GM12878 (cell line): ENCODE data around the gene GPR17. TPM values are rescaled to one million over a fixed set of nuclear protein-coding genes. Genes with fewer than 3 reads are reported as not detected.

Experiments
- ATAC-seq: fragments of 200-7000 bp; cut with Tn5 transposase; 3 replicates; pipeline ENCODE4 v1.9.1; 2020; ENCODE audit warnings: mild to moderate bottlenecking, moderate library complexity
- BruUV-seq: library from RNA; stranded (reverse); fragments of 400-500 nt; replicated peaks from 2 replicates; lab custom pipeline; 2021; lab: Mats Ljungman, UMichigan
- CTCF ChIA-PET: fragments of 300-600 bp; sonication (Branson Sonifier 250); formaldehyde crosslinking; extraction: SDS; loops from one replicate; lab custom pipeline; 2021; ENCODE audit warnings: inconsistent platforms; lab: Yijun Ruan, JAX
- POLR2A ChIA-PET: fragments of 350-600 bp; formaldehyde crosslinking; extraction: SDS; loops from one replicate; lab custom pipeline; 2021; ENCODE audit warnings: inconsistent platforms; lab: Charles Lee
- RAD21 ChIA-PET: fragments of 300-600 bp; sonication (Branson Sonifier 250); formaldehyde crosslinking; loops from one replicate; lab custom pipeline; 2023; ENCODE audit warnings: antibody characterized with exemption; ENCODE audit not compliant: unreplicated experiment; lab: Charles Lee
- SMC1A ChIA-PET: fragments of 300-600 bp; sonication (Branson Sonifier 250); formaldehyde crosslinking; loops from one replicate; lab custom pipeline; 2023; ENCODE audit not compliant: unreplicated experiment, uncharacterized antibody; lab: Charles Lee
- DNase-seq: peaks from one replicate; pipeline ENCODE4 v3.0.0-alpha.2; 2011; ENCODE audit warnings: low read depth, low spot score
- FAIRE-seq: peaks from 3 replicates; lab custom pipeline; 2011; peaks lifted over from hg19 to GRCh38; lab: Jason Lieb, UNC
- H2AFZ ChIP-seq: 2 replicates; pipeline ENCODE4 v1.6.0; 2011; ENCODE audit warnings: low read depth, low read length, control low read depth; ENCODE audit not compliant: control insufficient read depth
- H3K27ac ChIP-seq: 2 replicates; pipeline ENCODE4 v1.5.1; 2011; ENCODE audit warnings: control low read depth; ENCODE audit not compliant: control insufficient read depth, insufficient read depth
- H3K27me3 ChIP-seq, 2 experiments: replicated peaks in 1 of 2; 2 replicates each; pipeline versions ENCODE4 v1.6.0 to v1.6.1; 2011; ENCODE audit warnings: low read length in 1 of 2; ENCODE audit not compliant: control insufficient read depth in 2 of 2, insufficient read depth in 2 of 2
- H3K36me3 ChIP-seq, 2 experiments: 2 replicates each; pipeline ENCODE4 v1.5.1; 2011; ENCODE audit warnings: low read length in 1 of 2; ENCODE audit not compliant: control insufficient read depth in 2 of 2, insufficient read depth in 2 of 2
- H3K4me1 ChIP-seq: 2 replicates; pipeline ENCODE4 v1.6.1; 2011; ENCODE audit warnings: mild to moderate bottlenecking, low read length, moderate library complexity, mixed read lengths; ENCODE audit not compliant: control insufficient read depth, insufficient read depth
- H3K4me2 ChIP-seq: 2 replicates; pipeline ENCODE4 v1.6.0; 2011; ENCODE audit warnings: control low read depth; ENCODE audit not compliant: control insufficient read depth, insufficient read depth
- H3K4me3 ChIP-seq: fragments of 200-600 bp; sonication (generic); 2 replicates; pipeline ENCODE4 v1.5.1; 2016
- H3K79me2 ChIP-seq: 2 replicates; pipeline ENCODE4 v1.6.0; 2011; ENCODE audit warnings: low read length; ENCODE audit not compliant: control insufficient read depth, insufficient read depth
- H3K9ac ChIP-seq: 2 replicates; pipeline ENCODE4 v1.8.0; 2011; ENCODE audit warnings: low read length, control low read depth, mixed read lengths; ENCODE audit not compliant: control insufficient read depth, insufficient read depth
- H3K9me3 ChIP-seq: replicated peaks from 3 replicates; pipeline ENCODE4 v1.5.1; 2011; ENCODE audit warnings: mild to moderate bottlenecking, low read length; ENCODE audit not compliant: control insufficient read depth, insufficient read depth
- H4K20me1 ChIP-seq: 2 replicates; pipeline ENCODE4 v1.6.0; 2011; ENCODE audit not compliant: control insufficient read depth, insufficient read depth
- BRCA1 ChIP-seq: IDR thresholded peaks from 2 replicates; pipeline ENCODE4 v1.6.1; 2011; ENCODE audit warnings: low read depth, low read length, improper control_type of control experiment
- CBX5 ChIP-seq: sonication (generic); IDR thresholded peaks from 2 replicates; pipeline ENCODE4 v1.6.1; 2016; ENCODE audit warnings: low read depth, moderate library complexity, mild to moderate bottlenecking, inconsistent platforms
- CREM ChIP-seq: IDR thresholded peaks from 2 replicates; pipeline ENCODE4 v1.6.1; 2014; ENCODE audit warnings: antibody characterized with exemption, low read depth
- DPF2 ChIP-seq: fragments of 450-650 bp; IDR thresholded peaks from 2 replicates; pipeline ENCODE4 v1.6.1; 2017; ENCODE audit warnings: mild to moderate bottlenecking
- ETV6 ChIP-seq, 2 experiments: fragments of 450-650 bp in 1 of 2; IDR thresholded peaks in 1 of 2; conservative IDR thresholded peaks in 1 of 2; 2 replicates each; pipeline ENCODE4 v1.6.1; 2014; ENCODE audit warnings: antibody characterized with exemption in 1 of 2, borderline replicate concordance in 1 of 2, low read depth in 1 of 2, mild to moderate bottlenecking in 1 of 2, moderate library complexity in 1 of 2
- FOXM1 ChIP-seq: IDR thresholded peaks from 2 replicates; pipeline ENCODE4 v1.6.1; 2012; ENCODE audit warnings: low read depth, mild to moderate bottlenecking, inconsistent platforms, low read length, moderate library complexity
- HDGF ChIP-seq: fragments of 450-650 bp; IDR thresholded peaks from 2 replicates; pipeline ENCODE4 v1.6.1; 2016; ENCODE audit warnings: antibody characterized with exemption
- IKZF1 ChIP-seq: fragments of 450-650 bp; conservative IDR thresholded peaks from 2 replicates; pipeline ENCODE4 v1.6.1; 2017; ENCODE audit warnings: antibody characterized with exemption, mild to moderate bottlenecking
- LARP7 ChIP-seq: fragments of 450-650 bp; IDR thresholded peaks from 2 replicates; pipeline ENCODE4 v1.6.1; 2017; ENCODE audit warnings: mild to moderate bottlenecking
- MEF2A ChIP-seq: IDR thresholded peaks from 2 replicates; pipeline ENCODE4 v1.6.1; 2011; ENCODE audit warnings: low read depth, mild to moderate bottlenecking, low read length, moderate library complexity; ENCODE audit not compliant: insufficient read depth
- SP1 ChIP-seq: IDR thresholded peaks from one replicate; pipeline ENCODE4 v1.6.1; 2011; ENCODE audit warnings: low read depth, low read length
- SREBF1 ChIP-seq: IDR thresholded peaks from 2 replicates; pipeline ENCODE4 v1.6.1; 2012; ENCODE audit warnings: mild to moderate bottlenecking, low read length
- ZBTB11 ChIP-seq: fragments of 450-650 bp; formaldehyde crosslinking; IDR thresholded peaks from 2 replicates; pipeline ENCODE4 v1.5.0; 2022; ENCODE audit warnings: mild to moderate bottlenecking, missing genetic modification characterization
- ZSCAN29 ChIP-seq: fragments of 450-650 bp; IDR thresholded peaks from 2 replicates; pipeline ENCODE4 v1.6.1; 2017; ENCODE audit warnings: mild to moderate bottlenecking, moderate library complexity
- WGBS: methylation state at CpG from one replicate; pipeline ENCODE4 v1.1.6; 2016; ENCODE audit warnings: low lambda C conversion rate; ENCODE audit not compliant: insufficient replicate concordance, insufficient coverage; ENCODE audit errors: missing lambda C conversion rate; 5-methylcytosine and 5-hydroxymethylcytosine counted together
- in situ Hi-C: fragments of 300-500 bp; cut with MboI; formaldehyde crosslinking; loops from 9 replicates; pipeline ENCODE4 v1.14.3; 2018; ENCODE audit warnings: mixed read lengths
- intact Hi-C: fragments of 100-400 bp; cut with micrococcal nuclease; formaldehyde crosslinking; loops from one replicate; pipeline ENCODE4 v1.14.2; 2022; ENCODE audit not compliant: unreplicated experiment
- polyA plus RNA-seq, 11 experiments: library from polyadenylated mRNA; depleted of rRNA in 4 of 11; unstranded in 6 of 11; stranded (reverse) in 5 of 11; fragments of >200 nt; fragmentation: Nextera tagmentation in 4 of 11; fragmentation: Illumina TruSeq in 1 of 11; extraction: Ambion mirVana in 4 of 11; extraction: Trizol in 1 of 11; gene quantifications; 1 replicate in 1 of 11; 2 replicates in 10 of 11; pipeline versions ENCODE4 v1.2.1 to v1.2.3, GENCODE V29; 2011 to 2016; ENCODE audit warnings: inconsistent platforms in 2 of 11, missing spikeins in 2 of 11, low read depth in 1 of 11
- total RNA-seq, 4 experiments: library from RNA; depleted of rRNA in 3 of 4; stranded (reverse); fragments of >200 nt in 3 of 4; fragmentation: Illumina TruSeq in 1 of 4; extraction: Trizol in 1 of 4; gene quantifications; 2 replicates each; pipeline versions ENCODE4 v1.2.1 to v1.2.3, GENCODE V29; 2013 to 2021
- TF ChIP-seq, protein P1 (sequence below): IDR thresholded peaks from 2 replicates; pipeline ENCODE4 v1.6.1; 2011; ENCODE audit warnings: borderline replicate concordance, low read depth, mild to moderate bottlenecking, moderate library complexity, mixed read lengths, low read length; ENCODE audit not compliant: insufficient read depth; ENCODE audit errors: extremely low read length

GPR17 gene
- total and polyA plus RNA-seq, 10 of the 15 experiments (the other 5 are each of a cell fraction or from before 2014, with no cell fraction given): not detected

GRCh38 chr2:127688405-127688804 lies 42.5 kb downstream of the GPR17 start:
- Histone ChIP-seq H3K4me1 (no peaks in the 10 kb centered on the region), H3K9ac (no peak overlapping the region), H3K27ac (no peak overlapping the region), H3K36me3 (no peaks in the 10 kb centered on the region), H4K20me1 (no peaks in the 10 kb centered on the region), H3K9me3 (peaks cover 11% of the 10 kb centered on the region; the same call in 2 of the 3 replicates), H3K4me3 (no peak overlapping the region), H3K4me2 (no peak overlapping the region), H3K79me2 (no peaks in the 10 kb centered on the region), H3K27me3 (no peaks in the 10 kb centered on the region), H2AFZ (no peak overlapping the region)
- WGBS: 7% methylated on average over 1 of the region's 1 CpG
- ChIA-PET POLR2A (no interaction called here), RAD21 (no interaction called here), CTCF (no interaction called here), SMC1A (no interaction called here)
- intact Hi-C loops (no loop called here), in situ Hi-C loops (no loop called here)
- no TSS peak for BruUV-seq
- FAIRE-seq (no peak), ATAC-seq (no peak), DNase-seq (no peak)
- TF ChIP-seq FOXM1 (no peak), ZSCAN29 (no peak), IKZF1 (no peak), CREM (no peak), BRCA1 (no peak), MEF2A (no peak), DPF2 (no peak), ZBTB11 (CRISPR knock-in tag) (no peak), CBX5 (no peak), ETV6 (conservative IDR thresholded peaks at IDR 0.05 in 1 of 2, IDR thresholded peaks at IDR 0.05 in 1 of 2; ENCODE audit: borderline replicate concordance in 1 of 2, low read depth in 1 of 2) (no peak), HDGF (no peak), SP1 (no peak), SREBF1 (no peak), LARP7 (no peak)
- TF ChIP-seq, protein P1, sequence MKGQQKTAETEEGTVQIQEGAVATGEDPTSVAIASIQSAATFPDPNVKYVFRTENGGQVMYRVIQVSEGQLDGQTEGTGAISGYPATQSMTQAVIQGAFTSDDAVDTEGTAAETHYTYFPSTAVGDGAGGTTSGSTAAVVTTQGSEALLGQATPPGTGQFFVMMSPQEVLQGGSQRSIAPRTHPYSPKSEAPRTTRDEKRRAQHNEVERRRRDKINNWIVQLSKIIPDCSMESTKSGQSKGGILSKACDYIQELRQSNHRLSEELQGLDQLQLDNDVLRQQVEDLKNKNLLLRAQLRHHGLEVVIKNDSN: no peak
